ENCODE data around the gene ZCCHC24. TPM values are rescaled to one million over a fixed set of nuclear protein-coding genes. Genes with fewer than 3 reads are reported as not detected.

ZCCHC24 gene
- total RNA-seq, 2 experiments from 2014 or later: 0.67 to 0.85 TPM

- Histone ChIP-seq H3K4me1 (ENCODE audit: insufficient read depth, low read length) (peaks cover 8% of the 10 kb centered on the region), H3K27me3 (ENCODE audit: control insufficient read depth in 1 of 2, insufficient read depth in 2 of 2, low read length in 2 of 2) (peaks cover 0 to 2% of the 10 kb centered on the region in 2 experiments), H3K36me3 (ENCODE audit: insufficient read depth, low read length) (no peaks in the 10 kb centered on the region), H3K9me3 (ENCODE audit: control insufficient read depth in 1 of 2, insufficient read depth in 1 of 2, low read length in 2 of 2) (no peaks in the 10 kb centered on the region), H3K27ac (ENCODE audit: low read depth in 1 of 2, low read length in 2 of 2) (no peak overlapping the region), H3K4me3 (ENCODE audit: low read length) (no peak overlapping the region)
- Mint-ChIP-seq H3K4me3 (no peak overlapping the region), H3K36me3 (ENCODE audit: low read depth) (no peaks in the 10 kb centered on the region), H3K9me3 (no peaks in the 10 kb centered on the region), H3K27ac (no peak overlapping the region), H3K4me1 (ENCODE audit: low read depth) (peaks cover 3% of the 10 kb centered on the region), H3K27me3 (no peaks in the 10 kb centered on the region)
- ChIA-PET POLR2A (no interaction called here), CTCF (no interaction called here)
- ATAC-seq (ENCODE audit: poor library complexity) (no peak), DNase-seq (no peak)
- no peak for TF ChIP-seq CTCF (IDR thresholded peaks at IDR 0.05)
- intact Hi-C loops (cut with DNase I, micrococcal nuclease): no loop called here
Measured at GRCh38 chr10:79438021-79438698, 7.3 kb downstream of the ZCCHC24 start.

- no peaks in the 10 kb centered on the region for H3K4me1 Mint-ChIP-seq (ENCODE audit: low read depth)
- POLR2A ChIA-PET: no interaction called here
- Histone ChIP-seq H3K4me1 (ENCODE audit: insufficient read depth, low read length) (no peaks in the 10 kb centered on the region), H3K9me3 (ENCODE audit: control insufficient read depth in 1 of 2, insufficient read depth in 1 of 2, low read length in 2 of 2) (no peaks in the 10 kb centered on the region), H3K4me3 (ENCODE audit: low read length) (no peak overlapping the region), H3K36me3 (ENCODE audit: insufficient read depth, low read length) (no peaks in the 10 kb centered on the region), H3K27ac (ENCODE audit: low read depth in 1 of 2, low read length in 2 of 2) (no peak overlapping the region), H3K27me3 (ENCODE audit: control insufficient read depth in 1 of 2, insufficient read depth in 2 of 2, low read length in 2 of 2) (peaks cover 0 to 2% of the 10 kb centered on the region in 2 experiments)
- intact Hi-C loops (cut with DNase I, micrococcal nuclease): no loop called here
- H3K4me3 Mint-ChIP-seq: no peak overlapping the region
- H3K27ac Mint-ChIP-seq: no peak overlapping the region
- H3K36me3 Mint-ChIP-seq (ENCODE audit: low read depth): no peaks in the 10 kb centered on the region
- CTCF ChIA-PET: no interaction called here
- H3K27me3 Mint-ChIP-seq: no peaks in the 10 kb centered on the region
- no peak for TF ChIP-seq CTCF (IDR thresholded peaks at IDR 0.05)
- DNase-seq (no peak), ATAC-seq (ENCODE audit: poor library complexity) (no peak)
- H3K9me3 Mint-ChIP-seq: no peaks in the 10 kb centered on the region
Measured at GRCh38 chr10:79437111-79437814, 8.2 kb downstream of the ZCCHC24 start.

- no peak overlapping the region for H3K27ac ChIP-seq (ENCODE audit: low read depth in 1 of 2, low read length in 2 of 2)
- intact Hi-C loops (cut with DNase I, micrococcal nuclease): no loop called here
- Mint-ChIP-seq H3K36me3 (ENCODE audit: low read depth) (no peaks in the 10 kb centered on the region), H3K9me3 (no peaks in the 10 kb centered on the region), H3K4me1 (ENCODE audit: low read depth) (no peaks in the 10 kb centered on the region), H3K27me3 (no peaks in the 10 kb centered on the region), H3K27ac (no peak overlapping the region), H3K4me3 (no peak overlapping the region)
- DNase-seq (no peak), ATAC-seq (ENCODE audit: poor library complexity) (no peak)
- ChIA-PET CTCF (no interaction called here), POLR2A (no interaction called here)
- peaks cover 0 to 2% of the 10 kb centered on the region in 2 experiments for H3K27me3 ChIP-seq (ENCODE audit: control insufficient read depth in 1 of 2, insufficient read depth in 2 of 2, low read length in 2 of 2)
- H3K9me3 ChIP-seq (ENCODE audit: control insufficient read depth in 1 of 2, insufficient read depth in 1 of 2, low read length in 2 of 2): no peaks in the 10 kb centered on the region
- TF ChIP-seq CTCF (IDR thresholded peaks at IDR 0.05): no peak
- no peak overlapping the region for H3K4me3 ChIP-seq (ENCODE audit: low read length)
- no peaks in the 10 kb centered on the region for H3K36me3 ChIP-seq (ENCODE audit: insufficient read depth, low read length)
- H3K4me1 ChIP-seq (ENCODE audit: insufficient read depth, low read length): no peaks in the 10 kb centered on the region
Measured at GRCh38 chr10:79436850-79437103, 8.6 kb downstream of the ZCCHC24 start.

Measured in CD4-positive, alpha-beta T cell (primary cell).